22Rv1 (cell line): ENCODE measurements around the gene GMNN.

Experiments
- H3K27ac ChIP-seq: fragments of 450-650 bp; 2 replicates; pipeline ENCODE4 v1.5.1; 2017
- ZFX ChIP-seq: fragments of 450-650 bp; IDR thresholded peaks from 2 replicates; pipeline ENCODE4 v1.6.1; 2017; ENCODE audit warnings: antibody characterized with exemption, borderline replicate concordance
- TF ChIP-seq, protein P1 (sequence below): fragments of 450-650 bp; IDR thresholded peaks from 2 replicates; pipeline ENCODE4 v1.5.1; 2017; ENCODE audit warnings: mild to moderate bottlenecking

GMNN gene

DNA sequence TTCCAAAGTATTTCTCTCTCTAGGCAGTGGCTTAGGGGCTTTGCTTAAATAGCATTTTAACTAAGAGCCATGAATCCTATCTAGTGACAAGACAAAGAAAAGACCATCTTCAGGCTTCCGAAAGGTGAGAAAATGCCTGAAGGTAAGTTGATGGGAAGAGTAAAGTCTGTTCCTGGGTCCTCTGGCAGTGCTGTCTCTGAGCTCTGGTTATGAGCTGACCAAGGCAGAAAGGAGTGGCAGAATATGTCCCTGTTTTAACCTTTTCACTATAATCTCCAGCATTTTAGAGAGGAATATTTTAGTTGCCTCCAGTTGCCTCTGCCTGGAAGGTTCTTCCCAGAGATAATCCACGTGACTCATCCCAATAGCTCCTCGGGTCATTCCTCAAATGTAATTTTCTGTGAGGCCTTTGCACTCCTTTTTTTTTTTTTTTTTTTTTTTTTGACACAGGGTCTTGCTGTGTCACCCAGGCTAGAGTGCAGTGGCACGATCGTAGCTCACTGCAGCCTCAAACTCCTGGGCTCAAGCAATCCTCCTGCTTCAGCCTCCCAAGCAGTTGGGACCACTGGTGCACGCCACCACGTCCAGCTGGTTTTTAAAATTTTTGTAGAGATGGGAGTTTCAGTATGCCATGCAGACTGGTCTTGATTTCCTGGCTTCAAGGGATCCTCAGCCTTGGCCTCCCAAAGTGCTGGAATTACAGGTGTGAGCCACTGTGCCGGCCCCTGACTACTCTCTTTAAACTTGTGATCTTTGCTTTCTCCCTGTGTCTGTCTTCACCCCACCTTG lies 27.7 kb downstream of the GMNN start:
- no peak for TF ChIP-seq ZFX
- TF ChIP-seq, protein P1, sequence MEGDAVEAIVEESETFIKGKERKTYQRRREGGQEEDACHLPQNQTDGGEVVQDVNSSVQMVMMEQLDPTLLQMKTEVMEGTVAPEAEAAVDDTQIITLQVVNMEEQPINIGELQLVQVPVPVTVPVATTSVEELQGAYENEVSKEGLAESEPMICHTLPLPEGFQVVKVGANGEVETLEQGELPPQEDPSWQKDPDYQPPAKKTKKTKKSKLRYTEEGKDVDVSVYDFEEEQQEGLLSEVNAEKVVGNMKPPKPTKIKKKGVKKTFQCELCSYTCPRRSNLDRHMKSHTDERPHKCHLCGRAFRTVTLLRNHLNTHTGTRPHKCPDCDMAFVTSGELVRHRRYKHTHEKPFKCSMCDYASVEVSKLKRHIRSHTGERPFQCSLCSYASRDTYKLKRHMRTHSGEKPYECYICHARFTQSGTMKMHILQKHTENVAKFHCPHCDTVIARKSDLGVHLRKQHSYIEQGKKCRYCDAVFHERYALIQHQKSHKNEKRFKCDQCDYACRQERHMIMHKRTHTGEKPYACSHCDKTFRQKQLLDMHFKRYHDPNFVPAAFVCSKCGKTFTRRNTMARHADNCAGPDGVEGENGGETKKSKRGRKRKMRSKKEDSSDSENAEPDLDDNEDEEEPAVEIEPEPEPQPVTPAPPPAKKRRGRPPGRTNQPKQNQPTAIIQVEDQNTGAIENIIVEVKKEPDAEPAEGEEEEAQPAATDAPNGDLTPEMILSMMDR, result no peak
- H3K27ac ChIP-seq, result no peak overlapping the region; the same call in 1 of the 2 replicates

DNA sequence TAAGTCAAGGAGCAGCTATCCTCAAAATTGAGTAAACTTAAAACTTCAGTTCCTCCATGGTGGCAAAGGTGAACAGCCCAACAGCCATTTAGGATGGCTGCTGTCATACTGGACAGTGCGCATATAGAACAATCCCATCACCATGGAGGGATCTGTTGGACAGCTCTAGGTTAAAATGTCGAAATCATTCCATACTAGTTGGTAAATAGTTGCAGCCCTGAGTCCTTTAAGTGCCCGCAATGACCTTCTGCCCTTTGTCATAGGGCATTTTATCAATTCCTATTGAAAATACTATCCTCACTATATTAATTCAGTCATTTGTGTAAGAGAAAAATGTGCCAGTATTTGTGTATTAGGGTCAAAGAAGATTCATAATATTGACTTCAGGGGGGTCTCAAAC lies 32.8 kb downstream of the GMNN start:
- no peak overlapping the region for H3K27ac ChIP-seq
- TF ChIP-seq, protein P1, result no peak
- TF ChIP-seq ZFX, result no peak

DNA sequence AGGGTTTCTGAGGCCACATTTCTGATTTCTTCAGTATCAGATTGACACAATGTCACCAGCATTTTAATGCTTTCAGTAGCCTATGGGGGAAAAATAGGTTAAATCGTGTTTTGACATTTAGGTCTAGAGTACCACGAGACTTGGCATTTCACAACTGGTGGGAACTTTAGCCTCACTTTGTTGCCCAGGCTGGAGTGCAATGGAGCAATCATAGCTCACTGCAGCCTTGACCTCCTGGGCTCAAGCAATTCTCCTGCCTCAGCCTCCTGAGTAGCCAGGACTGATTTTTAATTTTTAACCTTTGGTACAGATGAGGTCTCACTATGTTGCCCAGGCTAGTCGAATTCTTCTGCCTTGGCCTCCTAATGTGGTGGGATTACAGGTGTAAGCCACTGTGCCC lies 35.0 kb downstream of the GMNN start:
- TF ChIP-seq ZFX, result no peak
- TF ChIP-seq, protein P1, result no peak
- H3K27ac ChIP-seq, result no peak overlapping the region

DNA sequence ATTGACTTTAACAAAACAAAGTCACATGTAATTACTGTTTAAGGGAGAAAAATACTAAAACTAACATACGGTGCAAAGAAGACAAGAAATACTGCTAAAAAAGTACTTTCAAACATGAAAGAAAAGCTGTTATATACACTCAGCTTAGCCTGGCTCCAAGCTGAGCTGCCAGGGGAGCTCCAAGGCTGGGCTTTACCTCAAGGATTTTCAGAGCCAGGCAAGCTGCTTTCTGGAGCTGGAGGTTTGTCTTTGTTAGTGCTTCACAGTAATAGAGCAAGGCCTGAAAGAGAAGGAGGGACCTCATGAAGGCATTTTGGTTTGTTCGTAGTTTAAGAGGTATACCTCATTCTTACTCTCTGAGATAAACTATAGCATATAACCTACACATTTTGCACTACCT lies 43.6 kb downstream of the GMNN start:
- H3K27ac ChIP-seq, result no peak overlapping the region
- TF ChIP-seq ZFX, result no peak
- TF ChIP-seq, protein P1, result no peak

DNA sequence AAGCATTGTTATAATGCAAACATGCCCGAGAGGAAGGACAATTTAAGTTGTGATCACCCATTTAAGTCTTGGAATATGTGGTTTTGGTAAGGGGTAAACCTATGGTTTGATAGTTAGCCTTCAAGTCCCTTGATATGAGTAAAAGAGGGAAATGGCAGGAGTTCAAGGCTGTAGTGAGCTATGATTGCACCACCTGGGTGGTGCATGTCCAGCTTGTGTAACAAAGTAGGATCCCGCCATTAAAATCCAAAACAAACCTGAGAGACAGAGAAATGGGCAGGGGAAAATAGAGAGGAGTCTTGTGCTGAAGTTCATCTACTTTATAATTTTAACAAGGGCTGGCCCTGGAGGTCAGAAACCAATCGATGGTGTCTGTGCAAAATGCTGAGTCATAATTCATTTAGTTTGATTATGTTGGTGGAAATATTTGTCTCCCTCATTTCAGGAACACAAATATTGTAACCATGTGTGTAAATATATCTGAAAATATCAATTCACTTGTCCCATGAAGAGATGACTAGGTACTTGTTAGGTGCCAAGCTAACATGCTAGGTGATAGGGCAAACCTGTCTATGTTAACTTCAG lies 47.2 kb downstream of the GMNN start:
- TF ChIP-seq ZFX, result no peak
- TF ChIP-seq, protein P1, result no peak
- no peak overlapping the region for H3K27ac ChIP-seq

DNA sequence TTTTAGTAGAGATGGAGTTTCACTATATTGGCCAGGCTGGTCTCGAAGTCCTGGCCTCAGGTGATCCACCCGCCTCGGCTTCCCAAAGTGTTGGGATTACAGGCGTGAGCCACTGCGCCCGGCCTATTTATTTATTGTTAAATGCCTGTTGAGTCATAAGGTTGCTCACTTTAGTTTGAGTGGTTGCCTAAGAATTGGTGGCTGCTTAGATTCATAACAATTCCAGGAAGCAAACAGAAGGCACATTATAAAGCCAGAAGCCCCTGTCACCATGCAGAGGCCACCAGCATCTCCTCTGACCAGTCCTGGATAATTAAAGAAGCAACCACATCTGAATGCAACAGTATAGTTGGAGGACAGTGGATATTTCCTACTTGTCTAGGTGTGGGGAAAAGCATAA lies 48.0 kb downstream of the GMNN start:
- no peak for TF ChIP-seq ZFX
- TF ChIP-seq, protein P1, result no peak

DNA sequence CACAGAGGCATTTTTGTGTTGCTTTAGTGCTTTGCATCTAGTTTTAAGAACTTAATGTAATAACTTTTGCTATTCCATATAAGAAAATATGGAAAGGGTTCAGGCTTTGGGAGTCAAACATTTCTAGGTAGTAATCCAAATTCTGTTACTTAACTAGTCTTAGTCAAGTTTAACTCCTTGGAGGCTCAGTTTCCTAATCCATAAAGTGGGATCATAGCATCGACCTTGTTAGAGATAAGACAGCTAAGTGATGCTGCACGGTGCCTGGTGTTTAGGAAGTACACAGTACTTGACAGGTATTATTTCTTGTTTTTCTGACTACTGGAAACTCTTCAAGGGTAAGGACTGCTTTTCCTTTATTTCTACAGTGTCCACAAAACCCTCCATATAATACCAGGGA lies 48.4 kb downstream of the GMNN start:
- TF ChIP-seq, protein P1, result no peak
- no peak for TF ChIP-seq ZFX
- no peak overlapping the region for H3K27ac ChIP-seq

More for the DNA sequence above, 48.0 kb downstream of the GMNN start:
- no peak overlapping the region for H3K27ac ChIP-seq
